Esophagus muscularis mucosa (tissue), 3 donors: Measurements from ENCODE around the gene PRPF18.

Source experiments
- CTCF ChIP-seq, 3 experiments: fragments of 200-600 bp in 2 of 3; fragments of 450-650 bp in 1 of 3; sonication (generic) in 2 of 3; IDR thresholded peaks; one replicate each; pipeline ENCODE4 v1.5.1; 2017 to 2019; ENCODE audit warnings: antibody characterized with exemption in 3 of 3, mild to moderate bottlenecking in 2 of 3, moderate library complexity in 1 of 3
- POLR2A ChIP-seq: fragments of 450-650 bp; IDR thresholded peaks from one replicate; pipeline ENCODE4 v1.6.1; 2017; ENCODE audit warnings: antibody characterized with exemption, moderate library complexity, mild to moderate bottlenecking, low read depth

DNA sequence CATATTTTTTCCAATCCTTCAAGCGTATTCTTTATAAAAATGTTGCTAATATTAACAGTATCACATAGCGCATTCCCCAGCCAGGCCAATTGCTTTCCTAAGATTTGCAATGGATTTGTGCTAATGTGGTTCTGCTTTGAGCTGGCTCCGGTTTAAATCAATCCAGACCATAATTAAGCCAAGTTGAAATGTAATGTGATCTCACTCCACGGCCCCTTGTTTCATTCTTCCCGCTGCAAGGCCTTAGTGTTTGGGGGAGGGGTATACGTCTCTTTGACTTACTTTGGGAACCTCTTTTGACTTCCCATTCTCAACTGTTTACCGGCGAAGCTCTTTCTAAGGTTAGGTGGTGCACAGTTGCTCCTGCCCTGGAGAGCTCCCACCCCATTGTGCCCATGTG, 86.4 kb downstream of the PRPF18 start:
- TF ChIP-seq CTCF (IDR thresholded peaks at IDR 0.05) (no peak), POLR2A (no peak)
